HepG2 (cell line): ENCODE measurements around the gene DMRT1. TPM values are rescaled to one million over a fixed set of nuclear protein-coding genes. Genes with fewer than 3 reads are reported as not detected.

Experiments
- ATAC-seq: fragments of 200-7000 bp; cut with Tn5 transposase; 3 replicates; pipeline ENCODE4 v1.9.1; 2020; ENCODE audit warnings: mild to moderate bottlenecking, moderate library complexity
- BruUV-seq: library from RNA; stranded (reverse); fragments of 400-500 nt; replicated peaks from 2 replicates; lab custom pipeline; 2021; lab: Mats Ljungman, UMichigan
- CTCF ChIA-PET: fragments of 300-600 bp; formaldehyde crosslinking; extraction: SDS; loops from one replicate; lab custom pipeline; 2021; ENCODE audit warnings: low total read pairs, inconsistent platforms, low intra/inter-chr PET ratio; lab: Yijun Ruan, JAX
- POLR2A ChIA-PET: fragments of 350-600 bp; sonication (Branson Sonifier 250); formaldehyde crosslinking; loops from one replicate; lab custom pipeline; 2020; ENCODE audit warnings: antibody characterized with exemption, inconsistent platforms; lab: Yijun Ruan, JAX
- DNase-seq: peaks from one replicate; pipeline ENCODE4 v3.0.0-alpha.2; 2015; ENCODE audit warnings: low spot score
- FAIRE-seq: peaks from 3 replicates; lab custom pipeline; 2011; peaks lifted over from hg19 to GRCh38; lab: Jason Lieb, UNC
- H2AFZ ChIP-seq: one replicate; pipeline ENCODE4 v1.6.1; 2011; ENCODE audit warnings: low read length, inconsistent platforms
- H3K27ac ChIP-seq: fragments of 300-600 bp; 3 replicates; pipeline ENCODE4 v1.8.0; 2011; ENCODE audit warnings: mixed run types, mild to moderate bottlenecking, mixed read lengths, low read length, inconsistent platforms; ENCODE audit not compliant: insufficient read depth; ENCODE audit errors: extremely low read length
- H3K27me3 ChIP-seq, 2 experiments: fragments of 200-600 bp in 1 of 2; 2 replicates in 1 of 2; 3 replicates in 1 of 2; pipeline versions ENCODE4 v1.6.0 to v1.8.0; 2011; ENCODE audit warnings: low read length in 2 of 2, mild to moderate bottlenecking in 2 of 2, moderate library complexity in 2 of 2, inconsistent platforms in 1 of 2; ENCODE audit not compliant: insufficient read depth in 2 of 2, control insufficient read depth in 1 of 2
- H3K36me3 ChIP-seq, 2 experiments: fragments of 200-600 bp in 1 of 2; replicated peaks in 1 of 2; 2 replicates in 1 of 2; 3 replicates in 1 of 2; pipeline versions ENCODE4 v1.5.1 to v1.8.0; 2011; ENCODE audit warnings: low read length in 2 of 2, inconsistent platforms in 1 of 2; ENCODE audit not compliant: insufficient read depth in 2 of 2, control insufficient read depth in 1 of 2
- H3K4me1 ChIP-seq: 2 replicates; pipeline ENCODE4 v1.5.1; 2012; ENCODE audit warnings: low read length, inconsistent platforms; ENCODE audit not compliant: insufficient read depth
- H3K4me2 ChIP-seq: 2 replicates; pipeline ENCODE4 v1.6.0; 2011; ENCODE audit warnings: low read depth, low read length, inconsistent platforms
- H3K4me3 ChIP-seq, 3 experiments: fragments of 200-600 bp in 1 of 3; sonication (generic), shearing (Covaris generic) in 1 of 3; replicated peaks in 1 of 3; 2 replicates each; pipeline ENCODE4 v1.5.1; 2011 to 2016; ENCODE audit warnings: low read length in 3 of 3, inconsistent platforms in 2 of 3, low read depth in 2 of 3, mild to moderate bottlenecking in 2 of 3, control low read depth in 1 of 3, mixed read lengths in 1 of 3; ENCODE audit not compliant: insufficient read depth in 1 of 3
- H3K79me2 ChIP-seq: one replicate; pipeline ENCODE4 v1.6.1; 2011; ENCODE audit warnings: low read length, inconsistent platforms; ENCODE audit not compliant: insufficient read depth
- H3K9ac ChIP-seq: 2 replicates; pipeline ENCODE4 v1.6.0; 2011; ENCODE audit warnings: mild to moderate bottlenecking, low read depth, low read length, inconsistent platforms; ENCODE audit not compliant: insufficient read depth
- H3K9me3 ChIP-seq: 2 replicates; pipeline ENCODE4 v1.5.1; 2012; ENCODE audit warnings: mild to moderate bottlenecking, low read length
- H4K20me1 ChIP-seq: 2 replicates; pipeline ENCODE4 v1.6.0; 2011; ENCODE audit warnings: inconsistent platforms, mild to moderate bottlenecking, low read length, moderate library complexity; ENCODE audit not compliant: insufficient read depth
- AGO2 ChIP-seq: fragments of 200-400 bp; formaldehyde crosslinking; optimal IDR thresholded peaks from 2 replicates; pipeline ENCODE3; 2017; ENCODE audit warnings: mild to moderate bottlenecking, low read depth, low read length, moderate library complexity
- ATAD3A ChIP-seq: sonication (generic); formaldehyde crosslinking; IDR thresholded peaks from 2 replicates; pipeline ENCODE4 v1.4.0; 2020; ENCODE audit warnings: missing genetic modification reagents
- E2F5 ChIP-seq: sonication (generic); formaldehyde crosslinking; conservative IDR thresholded peaks from 2 replicates; pipeline ENCODE4 v1.4.0; 2020; ENCODE audit warnings: missing genetic modification reagents
- IRF1 ChIP-seq: sonication (generic); formaldehyde crosslinking; IDR thresholded peaks from 2 replicates; pipeline ENCODE4 v1.4.0; 2020; ENCODE audit warnings: low read depth, mild to moderate bottlenecking, missing genetic modification reagents
- MYNN ChIP-seq: sonication (generic); formaldehyde crosslinking; IDR thresholded peaks from 2 replicates; pipeline ENCODE4 v1.4.0; 2020; ENCODE audit warnings: mild to moderate bottlenecking, low read depth, missing genetic modification reagents
- SMC3 ChIP-seq: IDR thresholded peaks from 2 replicates; pipeline ENCODE4 v1.6.1; 2011; ENCODE audit warnings: low read length, improper control_type of control experiment
- TCF7L2 ChIP-seq: IDR thresholded peaks from 2 replicates; pipeline ENCODE4 v1.6.1; 2011; ENCODE audit warnings: mild to moderate bottlenecking, low read depth, low read length, moderate library complexity
- THAP11 ChIP-seq: IDR thresholded peaks from 2 replicates; pipeline ENCODE4 v1.6.1; 2016; ENCODE audit warnings: missing biosample characterization, missing genetic modification reagents
- TIGD3 ChIP-seq: sonication (generic); formaldehyde crosslinking; IDR thresholded peaks from 2 replicates; pipeline ENCODE4 v1.5.1; 2020; ENCODE audit warnings: mild to moderate bottlenecking, missing genetic modification reagents, borderline replicate concordance
- ZKSCAN8 ChIP-seq: IDR thresholded peaks from 2 replicates; pipeline ENCODE4 v1.6.1; 2016; ENCODE audit warnings: borderline replicate concordance, missing genetic modification reagents, missing compliant biosample characterization
- ZNF160 ChIP-seq: sonication (generic); formaldehyde crosslinking; IDR thresholded peaks from 2 replicates; pipeline ENCODE4 v1.8.0; 2022; ENCODE audit warnings: mild to moderate bottlenecking, inconsistent platforms, missing genetic modification reagents
- ZNF232 ChIP-seq: sonication (generic); formaldehyde crosslinking; IDR thresholded peaks from 2 replicates; pipeline ENCODE4 v1.4.0; 2020; ENCODE audit warnings: missing genetic modification reagents, borderline replicate concordance
- ZZZ3 ChIP-seq: sonication (generic); formaldehyde crosslinking; IDR thresholded peaks from 2 replicates; pipeline ENCODE4 v1.4.0; 2020; ENCODE audit warnings: missing genetic modification reagents, mild to moderate bottlenecking, borderline replicate concordance
- WGBS: methylation state at CpG from one replicate; pipeline ENCODE4 v1.1.6; 2017; ENCODE audit warnings: low lambda C conversion rate; 5-methylcytosine and 5-hydroxymethylcytosine counted together
- in situ Hi-C: cut with HindIII; loops from 2 replicates; pipeline ENCODE4 v1.10.0; 2017; ENCODE audit warnings: low pct_unique_long_range_greater_than_20kb; ENCODE audit not compliant: extremely low pct_ligation_motif_present
- intact Hi-C: fragments of 100-400 bp; cut with micrococcal nuclease; formaldehyde crosslinking; loops from one replicate; pipeline ENCODE4 v1.10.0; 2022; ENCODE audit not compliant: unreplicated experiment
- polyA plus RNA-seq, 8 experiments: library from polyadenylated mRNA; depleted of rRNA in 3 of 8; stranded (reverse) in 7 of 8; unstranded in 1 of 8; fragments of >200 nt; fragmentation: Illumina TruSeq in 4 of 8; extraction: Trizol in 4 of 8; gene quantifications; 2 replicates each; pipeline versions ENCODE4 v1.2.1 to v1.2.3, GENCODE V29; 2011 to 2016; ENCODE audit warnings: low read depth in 4 of 8, missing spikeins in 1 of 8, mixed read lengths in 1 of 8; ENCODE audit not compliant: insufficient read depth in 1 of 8
- total RNA-seq, 5 experiments: library from RNA; depleted of rRNA; stranded (reverse); fragments of >200 nt; fragmentation: Illumina TruSeq; extraction: Trizol; gene quantifications; 2 replicates each; pipeline ENCODE4 v1.2.3, GENCODE V29; 2016; ENCODE audit warnings: low read depth in 1 of 5

DMRT1 gene
- total and polyA plus RNA-seq, 2 of the 13 experiments (the other 11 are each of a cell fraction or from before 2014, with no cell fraction given), result not detected

GRCh38 chr9:973295-973834 is 131.9 kb downstream of the DMRT1 start:
- WGBS, result 52% methylated on average over 14 of the region's 17 CpGs
- no peak for TF ChIP-seq TCF7L2
- no peak for TF ChIP-seq IRF1 (CRISPR knock-in tag)
- TF ChIP-seq THAP11 (CRISPR knock-in tag), result no peak
- TF ChIP-seq E2F5 (CRISPR knock-in tag), result no peak
- no peak for TF ChIP-seq ZNF232 (CRISPR knock-in tag)
- no peak for TF ChIP-seq ZZZ3 (CRISPR knock-in tag)
- no peak for TF ChIP-seq SMC3
- no peak for TF ChIP-seq MYNN (CRISPR knock-in tag)
- TF ChIP-seq ZNF160 (CRISPR knock-in tag), result no peak
- TF ChIP-seq AGO2, result no peak
- no peak for TF ChIP-seq ZKSCAN8
- TF ChIP-seq ATAD3A (CRISPR knock-in tag), result no peak
- TF ChIP-seq TIGD3 (CRISPR knock-in tag), result no peak
- no peak overlapping the region for H3K4me2 ChIP-seq
- in situ Hi-C loops (no loop called here), intact Hi-C loops (no loop called here)
- no peak overlapping the region for H3K9ac ChIP-seq
- H3K36me3 ChIP-seq, result no peaks in the 10 kb centered on the region
- POLR2A ChIA-PET, result no interaction called here
- no peak for ATAC-seq
- no peak overlapping the region for H2AFZ ChIP-seq
- peaks cover 7 to 62% of the 10 kb centered on the region in 2 experiments for H3K27me3 ChIP-seq
- H3K4me1 ChIP-seq, result no peaks in the 10 kb centered on the region
- CTCF ChIA-PET, result no interaction called here
- no peak overlapping the region for H3K4me3 ChIP-seq
- H3K9me3 ChIP-seq, result no peaks in the 10 kb centered on the region
- DNase-seq, result no peak
- no peak overlapping the region for H3K27ac ChIP-seq
- no TSS peak for BruUV-seq
- no peaks in the 10 kb centered on the region for H4K20me1 ChIP-seq
- FAIRE-seq, result no peak
- no peaks in the 10 kb centered on the region for H3K79me2 ChIP-seq
